Measurements from ENCODE around the gene MDGA2. TPM values are rescaled to one million over a fixed set of nuclear protein-coding genes. Genes with fewer than 3 reads are reported as not detected.

MDGA2 gene
- total RNA-seq, 2 experiments from 2014 or later, result not detected

- ChIA-PET POLR2A (no interaction called here), CTCF (no interaction called here)
- no peak overlapping the region for H3K4me3 Mint-ChIP-seq
- no peaks in the 10 kb centered on the region for H3K4me1 Mint-ChIP-seq (ENCODE audit: low read depth)
- no peaks in the 10 kb centered on the region for H3K36me3 ChIP-seq (ENCODE audit: insufficient read depth, low read length)
- no peak overlapping the region for H3K4me3 ChIP-seq (ENCODE audit: low read length)
- no peak overlapping the region for H3K27ac Mint-ChIP-seq
- peaks cover 8% of the 10 kb centered on the region for H3K9me3 Mint-ChIP-seq
- H3K4me1 ChIP-seq (ENCODE audit: insufficient read depth, low read length), result no peaks in the 10 kb centered on the region
- no peak for ATAC-seq (ENCODE audit: poor library complexity)
- H3K36me3 Mint-ChIP-seq (ENCODE audit: low read depth), result no peaks in the 10 kb centered on the region
- peaks cover 0 to 10% of the 10 kb centered on the region in 2 experiments for H3K9me3 ChIP-seq (ENCODE audit: control insufficient read depth in 1 of 2, insufficient read depth in 1 of 2, low read length in 2 of 2)
- intact Hi-C loops (cut with DNase I, micrococcal nuclease), result no loop called here
- no peaks in the 10 kb centered on the region for H3K27me3 ChIP-seq (ENCODE audit: control insufficient read depth in 1 of 2, insufficient read depth in 2 of 2, low read length in 2 of 2)
- TF ChIP-seq CTCF (IDR thresholded peaks at IDR 0.05), result no peak
- DNase-seq, result no peak
- H3K27ac ChIP-seq (ENCODE audit: low read depth in 1 of 2, low read length in 2 of 2), result no peak overlapping the region
- no peaks in the 10 kb centered on the region for H3K27me3 Mint-ChIP-seq
Observed at GRCh38 chr14:47715330-47715729, 39.9 kb upstream of the MDGA2 start.

- no peaks in the 10 kb centered on the region for H3K27me3 ChIP-seq (ENCODE audit: control insufficient read depth in 1 of 2, insufficient read depth in 2 of 2, low read length in 2 of 2)
- ATAC-seq (ENCODE audit: poor library complexity), result no peak
- no peaks in the 10 kb centered on the region for H3K27me3 Mint-ChIP-seq
- no peak for TF ChIP-seq CTCF (IDR thresholded peaks at IDR 0.05)
- ChIA-PET CTCF (no interaction called here), POLR2A (no interaction called here)
- H3K36me3 Mint-ChIP-seq (ENCODE audit: low read depth), result no peaks in the 10 kb centered on the region
- H3K9me3 ChIP-seq (ENCODE audit: control insufficient read depth in 1 of 2, insufficient read depth in 1 of 2, low read length in 2 of 2), result no peaks in the 10 kb centered on the region
- H3K4me1 Mint-ChIP-seq (ENCODE audit: low read depth), result no peaks in the 10 kb centered on the region
- no peaks in the 10 kb centered on the region for H3K36me3 ChIP-seq (ENCODE audit: insufficient read depth, low read length)
- H3K27ac Mint-ChIP-seq, result no peak overlapping the region
- H3K4me3 ChIP-seq (ENCODE audit: low read length), result no peak overlapping the region
- no peak overlapping the region for H3K4me3 Mint-ChIP-seq
- peaks cover 7% of the 10 kb centered on the region for H3K9me3 Mint-ChIP-seq
- H3K27ac ChIP-seq (ENCODE audit: low read depth in 1 of 2, low read length in 2 of 2), result no peak overlapping the region
- DNase-seq, result no peak
- H3K4me1 ChIP-seq (ENCODE audit: insufficient read depth, low read length), result no peaks in the 10 kb centered on the region
- intact Hi-C loops (cut with DNase I, micrococcal nuclease), result no loop called here
Observed at GRCh38 chr14:47710581-47710980, 35.2 kb upstream of the MDGA2 start.

DNA sequence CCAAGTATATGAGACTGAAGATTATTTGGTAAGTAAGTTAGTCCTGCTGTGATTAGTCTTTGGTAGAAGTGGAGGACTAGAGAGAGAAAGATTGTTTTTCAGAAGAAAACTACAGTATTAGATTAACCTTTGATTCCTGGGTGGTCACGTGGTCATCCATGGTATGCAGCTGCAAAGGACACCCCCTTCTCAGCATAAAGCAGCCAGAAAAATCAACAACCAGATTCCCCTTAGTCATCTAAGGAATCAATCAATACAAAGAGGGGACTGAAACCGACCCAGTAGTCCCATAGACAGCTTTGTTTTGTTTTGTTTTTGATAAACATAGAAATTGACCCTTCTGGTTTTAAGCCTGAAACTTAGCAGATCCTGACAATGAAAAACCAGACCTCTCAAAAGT, 30.3 kb upstream of the MDGA2 start:
- no peaks in the 10 kb centered on the region for H3K27me3 Mint-ChIP-seq
- no peak for TF ChIP-seq CTCF (IDR thresholded peaks at IDR 0.05)
- Histone ChIP-seq H3K4me3 (ENCODE audit: low read length) (no peak overlapping the region), H3K27me3 (ENCODE audit: control insufficient read depth in 1 of 2, insufficient read depth in 2 of 2, low read length in 2 of 2) (no peaks in the 10 kb centered on the region), H3K36me3 (ENCODE audit: insufficient read depth, low read length) (no peaks in the 10 kb centered on the region), H3K9me3 (ENCODE audit: control insufficient read depth in 1 of 2, insufficient read depth in 1 of 2, low read length in 2 of 2) (no peaks in the 10 kb centered on the region), H3K4me1 (ENCODE audit: insufficient read depth, low read length) (no peaks in the 10 kb centered on the region), H3K27ac (ENCODE audit: low read depth in 1 of 2, low read length in 2 of 2) (no peak overlapping the region)
- ATAC-seq (ENCODE audit: poor library complexity), result no peak
- intact Hi-C loops (cut with DNase I, micrococcal nuclease), result no loop called here
- DNase-seq, result no peak
- H3K4me3 Mint-ChIP-seq, result no peak overlapping the region
- H3K36me3 Mint-ChIP-seq (ENCODE audit: low read depth), result no peaks in the 10 kb centered on the region
- no peaks in the 10 kb centered on the region for H3K4me1 Mint-ChIP-seq (ENCODE audit: low read depth)
- POLR2A ChIA-PET, result no interaction called here
- CTCF ChIA-PET, result no interaction called here
- no peak overlapping the region for H3K27ac Mint-ChIP-seq
- peaks cover 4% of the 10 kb centered on the region for H3K9me3 Mint-ChIP-seq

Measured in CD4-positive, alpha-beta T cell (primary cell).